Osteocyte (in vitro differentiated cells): ENCODE results near the gene ALDH16A1. TPM values are rescaled to one million over a fixed set of nuclear protein-coding genes. Genes with fewer than 3 reads are reported as not detected.

Experiments used
- DNase-seq: peaks from one replicate; pipeline ENCODE4 v3.0.0; 2021; ENCODE audit warnings: mixed read lengths; ENCODE audit not compliant: unreplicated experiment; ENCODE audit errors: extremely low spot score
- H3K27ac Mint-ChIP-seq: one replicate; pipeline ENCODE4 v1.8.0; 2021; ENCODE audit warnings: mild to moderate bottlenecking, mixed read lengths; ENCODE audit not compliant: unreplicated experiment
- H3K27me3 Mint-ChIP-seq: one replicate; pipeline ENCODE4 v1.8.0; 2021; ENCODE audit warnings: mixed read lengths; ENCODE audit not compliant: unreplicated experiment
- H3K36me3 Mint-ChIP-seq: one replicate; pipeline ENCODE4 v1.8.0; 2021; ENCODE audit warnings: mixed read lengths; ENCODE audit not compliant: unreplicated experiment
- H3K4me1 Mint-ChIP-seq: one replicate; pipeline ENCODE4 v1.8.0; 2021; ENCODE audit warnings: mixed read lengths; ENCODE audit not compliant: unreplicated experiment
- H3K4me3 Mint-ChIP-seq: one replicate; pipeline ENCODE4 v1.8.0; 2021; ENCODE audit warnings: mild to moderate bottlenecking, moderate library complexity, mixed read lengths; ENCODE audit not compliant: unreplicated experiment
- H3K9me3 Mint-ChIP-seq: one replicate; pipeline ENCODE4 v1.8.0; 2021; ENCODE audit warnings: mixed read lengths; ENCODE audit not compliant: unreplicated experiment
- long read RNA-seq: library from polyadenylated mRNA; unstranded; transcript quantifications from one replicate; pipeline ENCODE4 v2.0.0, GENCODE V29; 2021
- total RNA-seq: library from RNA; stranded (reverse); gene quantifications from 2 replicates; pipeline ENCODE4 v1.2.1, GENCODE V29; 2021
- TF ChIP-seq, protein P1 (sequence below): fragments of 200-600 bp; sonication (generic); IDR thresholded peaks from 2 replicates; pipeline ENCODE4 v1.5.0; 2021; ENCODE audit warnings: antibody characterized with exemption, mild to moderate bottlenecking, moderate library complexity

The ALDH16A1 gene
- 31.8 and 34.0 TPM in 2 replicates for total RNA-seq
- long read RNA-seq: 0 reads

DNA sequence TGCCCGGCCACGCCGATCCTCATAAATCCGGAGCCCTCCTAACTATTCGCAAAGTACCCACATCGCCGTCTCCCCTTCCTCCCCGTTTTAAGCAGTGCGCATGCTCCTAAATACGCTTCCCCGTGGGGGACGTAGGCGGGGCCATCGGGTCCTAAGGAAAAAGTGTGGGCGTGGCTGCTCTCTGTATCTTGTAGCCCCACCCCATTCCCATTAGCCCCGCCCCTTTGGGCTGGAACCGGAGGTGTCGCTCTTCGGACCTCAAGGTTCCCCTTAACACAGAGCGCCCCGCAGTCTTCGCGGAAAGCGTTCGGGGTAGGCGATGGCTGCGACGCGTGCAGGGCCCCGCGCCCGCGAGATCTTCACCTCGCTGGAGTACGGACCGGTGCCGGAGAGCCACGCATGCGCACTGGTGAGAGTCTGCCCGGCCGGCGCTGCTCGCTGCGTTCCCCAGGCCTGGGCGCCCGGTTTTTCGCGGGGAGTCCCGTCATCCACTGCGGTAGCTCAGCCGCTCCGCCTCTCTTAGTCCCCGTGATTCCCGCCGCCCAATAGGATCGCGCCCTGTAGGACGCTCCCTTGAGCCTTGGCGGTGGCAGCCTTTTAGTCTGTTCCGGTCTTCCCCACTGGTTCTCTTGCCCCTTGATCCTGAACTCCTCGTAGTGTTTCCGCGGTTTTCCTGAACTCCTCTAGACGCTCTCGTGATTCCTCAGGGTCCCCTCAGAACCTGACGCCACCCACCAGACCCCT lies at the start of gene ALDH16A1:
ALDH16A1 (plus strand) TSS at position 213 of the 744 bp plus-strand sequence; CDS start at position 320, 107 bp downstream.
- H3K4me1 Mint-ChIP-seq: peaks cover 30% of the 10 kb centered on the region
- H3K27me3 Mint-ChIP-seq: no peaks in the 10 kb centered on the region
- H3K36me3 Mint-ChIP-seq: peaks cover 8% of the 10 kb centered on the region
- peak within 1 kb of the TSS; percentile 97 for H3K4me3 Mint-ChIP-seq
- peak; percentile 100 for DNase-seq
- TF ChIP-seq, protein P1, sequence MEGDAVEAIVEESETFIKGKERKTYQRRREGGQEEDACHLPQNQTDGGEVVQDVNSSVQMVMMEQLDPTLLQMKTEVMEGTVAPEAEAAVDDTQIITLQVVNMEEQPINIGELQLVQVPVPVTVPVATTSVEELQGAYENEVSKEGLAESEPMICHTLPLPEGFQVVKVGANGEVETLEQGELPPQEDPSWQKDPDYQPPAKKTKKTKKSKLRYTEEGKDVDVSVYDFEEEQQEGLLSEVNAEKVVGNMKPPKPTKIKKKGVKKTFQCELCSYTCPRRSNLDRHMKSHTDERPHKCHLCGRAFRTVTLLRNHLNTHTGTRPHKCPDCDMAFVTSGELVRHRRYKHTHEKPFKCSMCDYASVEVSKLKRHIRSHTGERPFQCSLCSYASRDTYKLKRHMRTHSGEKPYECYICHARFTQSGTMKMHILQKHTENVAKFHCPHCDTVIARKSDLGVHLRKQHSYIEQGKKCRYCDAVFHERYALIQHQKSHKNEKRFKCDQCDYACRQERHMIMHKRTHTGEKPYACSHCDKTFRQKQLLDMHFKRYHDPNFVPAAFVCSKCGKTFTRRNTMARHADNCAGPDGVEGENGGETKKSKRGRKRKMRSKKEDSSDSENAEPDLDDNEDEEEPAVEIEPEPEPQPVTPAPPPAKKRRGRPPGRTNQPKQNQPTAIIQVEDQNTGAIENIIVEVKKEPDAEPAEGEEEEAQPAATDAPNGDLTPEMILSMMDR: no peak
- no peaks in the 10 kb centered on the region for H3K9me3 Mint-ChIP-seq
- H3K27ac Mint-ChIP-seq: peak within 1 kb of the TSS; percentile 99

DNA sequence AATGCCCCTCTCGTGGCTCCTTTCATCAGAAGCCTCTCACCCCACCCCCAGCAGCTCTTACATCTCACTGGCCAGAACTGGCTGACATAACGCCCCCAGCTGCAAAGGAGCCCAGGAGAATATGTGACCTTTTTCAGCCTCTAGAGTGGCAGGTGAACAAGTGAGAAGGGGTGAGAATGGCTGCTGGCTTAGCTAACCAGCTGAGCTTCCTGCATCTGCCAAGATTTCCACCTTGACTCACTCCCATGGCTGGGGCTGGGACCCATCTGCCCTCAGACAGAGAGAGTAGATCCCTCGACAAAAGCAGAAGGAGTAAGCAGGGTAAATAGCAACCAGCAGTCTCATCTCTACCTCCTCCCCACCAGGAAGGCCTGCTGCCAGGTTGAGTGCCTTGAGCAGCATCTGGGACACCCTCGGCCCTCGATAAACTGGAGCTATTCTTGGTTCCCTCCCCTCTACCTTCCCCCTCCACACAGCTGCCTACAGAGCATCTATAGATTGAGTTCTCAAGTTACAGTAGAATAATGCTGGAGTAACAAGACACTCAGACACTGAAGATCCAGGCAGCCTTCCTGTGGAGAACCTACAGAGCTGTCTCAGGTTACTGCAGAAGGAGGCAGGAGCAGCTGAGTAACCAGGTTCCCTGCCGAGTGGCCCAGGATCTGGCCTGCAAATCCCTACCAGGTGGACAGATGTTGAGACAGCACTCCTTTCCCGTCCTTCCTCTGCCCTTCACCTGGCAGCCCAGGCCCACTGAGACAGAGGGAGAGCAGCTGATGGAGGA lies 49.4 kb upstream of the ALDH16A1 start:
- DNase-seq: no peak
- no peaks in the 10 kb centered on the region for H3K36me3 Mint-ChIP-seq
- peak overlapping the region; percentile 56 for H3K27ac Mint-ChIP-seq
- H3K4me3 Mint-ChIP-seq: peak overlapping the region; percentile 7
- peaks cover 19% of the 10 kb centered on the region for H3K4me1 Mint-ChIP-seq
- TF ChIP-seq, protein P1: no peak
- peaks cover 11% of the 10 kb centered on the region for H3K27me3 Mint-ChIP-seq
- H3K9me3 Mint-ChIP-seq: no peaks in the 10 kb centered on the region

DNA sequence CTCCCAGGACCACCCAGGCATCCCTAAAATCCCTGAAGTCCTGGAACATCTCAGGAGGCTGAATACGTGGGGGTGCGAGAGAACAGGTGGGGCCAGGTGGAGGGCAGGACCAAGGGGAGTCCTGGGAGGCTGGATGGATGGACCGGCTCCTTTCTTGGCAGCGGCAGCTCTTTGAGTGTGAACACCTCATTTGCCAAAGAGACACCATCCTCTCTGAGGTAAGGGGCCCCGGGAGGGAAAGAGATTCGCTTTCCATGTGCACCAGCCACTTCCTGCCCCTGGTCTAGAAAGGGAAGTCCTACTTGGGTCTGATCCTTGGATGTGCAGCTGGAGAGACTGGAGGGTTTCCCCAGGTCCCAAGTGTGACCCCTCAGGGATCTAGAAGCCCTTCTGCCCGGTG lies 45.9 kb upstream of the ALDH16A1 start:
- no peaks in the 10 kb centered on the region for H3K36me3 Mint-ChIP-seq
- H3K27ac Mint-ChIP-seq: no peak overlapping the region
- peaks cover 14% of the 10 kb centered on the region for H3K4me1 Mint-ChIP-seq
- DNase-seq: no peak
- TF ChIP-seq, protein P1: no peak
- no peaks in the 10 kb centered on the region for H3K9me3 Mint-ChIP-seq
- H3K27me3 Mint-ChIP-seq: peaks cover 15% of the 10 kb centered on the region
- no peak overlapping the region for H3K4me3 Mint-ChIP-seq

DNA sequence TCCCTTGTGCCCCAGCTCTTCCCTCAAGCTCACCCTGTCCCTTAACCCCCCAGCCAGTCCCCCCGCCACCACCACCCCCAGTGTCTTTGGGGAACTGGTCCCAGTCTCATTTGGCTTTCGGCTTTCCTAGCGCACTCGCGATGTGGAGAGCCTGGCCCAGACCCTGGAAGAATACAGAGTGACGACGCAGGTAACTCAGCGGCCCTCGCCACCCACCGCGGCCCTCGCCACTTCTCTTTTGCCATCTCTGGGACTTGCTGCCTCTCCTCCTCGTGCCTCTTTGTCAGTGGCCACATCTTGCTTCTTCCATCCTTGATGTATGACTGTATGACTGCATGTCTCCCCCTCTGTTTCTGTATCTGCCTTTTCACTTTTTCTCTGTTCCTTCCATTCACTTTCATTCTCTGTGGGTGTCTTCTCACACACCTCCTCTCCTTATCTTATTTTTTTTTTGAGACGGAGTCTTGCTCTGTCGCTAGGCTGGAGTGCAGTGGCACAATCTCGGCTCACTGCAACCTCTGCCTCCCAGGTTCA lies 45.5 kb upstream of the ALDH16A1 start:
- H3K27ac Mint-ChIP-seq: no peak overlapping the region
- TF ChIP-seq, protein P1: no peak
- peaks cover 15% of the 10 kb centered on the region for H3K27me3 Mint-ChIP-seq
- H3K4me3 Mint-ChIP-seq: no peak overlapping the region
- DNase-seq: no peak
- no peaks in the 10 kb centered on the region for H3K9me3 Mint-ChIP-seq
- H3K36me3 Mint-ChIP-seq: no peaks in the 10 kb centered on the region
- H3K4me1 Mint-ChIP-seq: peaks cover 14% of the 10 kb centered on the region
